C4-2B (cell line): ENCODE data around the gene PPIF.

Experiments used
- ZFX ChIP-seq: fragments of 450-650 bp; IDR thresholded peaks from 2 replicates; pipeline ENCODE4 v1.6.1; 2017
- TF ChIP-seq, protein P1 (sequence below): fragments of 450-650 bp; conservative IDR thresholded peaks from 2 replicates; pipeline ENCODE4 v1.5.1; 2017; ENCODE audit warnings: mild to moderate bottlenecking

DNA sequence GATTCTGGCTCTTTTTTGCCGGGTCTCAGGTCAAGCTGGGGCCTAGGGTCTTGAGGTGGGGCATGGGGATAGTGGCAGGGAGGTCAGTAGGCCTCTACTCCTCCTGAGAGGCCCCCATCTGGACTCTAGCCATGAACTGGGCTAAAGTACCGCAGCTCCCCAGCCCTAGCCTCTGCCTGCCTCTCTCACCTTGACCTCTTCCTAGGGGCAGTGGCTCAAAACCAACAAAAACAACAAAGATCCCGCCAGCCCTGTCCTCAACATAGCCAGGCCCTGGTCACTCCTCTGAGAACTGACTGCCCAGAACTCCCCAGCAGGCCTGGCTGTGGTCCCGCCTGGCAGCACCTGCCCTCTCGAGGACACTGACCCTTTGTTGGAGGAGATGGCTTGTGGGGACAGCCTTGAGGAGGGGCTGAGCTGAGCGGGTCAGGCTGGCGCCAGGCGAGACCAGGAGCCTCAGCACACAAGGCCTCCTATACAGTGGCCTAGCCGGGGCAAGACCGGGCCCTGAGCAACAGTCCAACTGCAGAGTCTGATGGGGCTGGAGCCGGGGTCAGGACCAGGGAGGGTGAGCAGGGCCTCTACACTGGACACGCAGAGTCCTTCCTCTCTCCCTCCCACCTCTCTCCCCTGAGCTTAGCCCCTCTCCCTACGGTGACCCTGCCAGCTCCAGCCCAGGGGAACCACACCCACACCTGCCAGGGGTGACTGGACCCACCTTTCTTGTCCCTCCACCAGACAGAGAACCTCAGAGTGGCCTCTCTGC, 11.6 kb upstream of the PPIF start:
- TF ChIP-seq, protein P1, sequence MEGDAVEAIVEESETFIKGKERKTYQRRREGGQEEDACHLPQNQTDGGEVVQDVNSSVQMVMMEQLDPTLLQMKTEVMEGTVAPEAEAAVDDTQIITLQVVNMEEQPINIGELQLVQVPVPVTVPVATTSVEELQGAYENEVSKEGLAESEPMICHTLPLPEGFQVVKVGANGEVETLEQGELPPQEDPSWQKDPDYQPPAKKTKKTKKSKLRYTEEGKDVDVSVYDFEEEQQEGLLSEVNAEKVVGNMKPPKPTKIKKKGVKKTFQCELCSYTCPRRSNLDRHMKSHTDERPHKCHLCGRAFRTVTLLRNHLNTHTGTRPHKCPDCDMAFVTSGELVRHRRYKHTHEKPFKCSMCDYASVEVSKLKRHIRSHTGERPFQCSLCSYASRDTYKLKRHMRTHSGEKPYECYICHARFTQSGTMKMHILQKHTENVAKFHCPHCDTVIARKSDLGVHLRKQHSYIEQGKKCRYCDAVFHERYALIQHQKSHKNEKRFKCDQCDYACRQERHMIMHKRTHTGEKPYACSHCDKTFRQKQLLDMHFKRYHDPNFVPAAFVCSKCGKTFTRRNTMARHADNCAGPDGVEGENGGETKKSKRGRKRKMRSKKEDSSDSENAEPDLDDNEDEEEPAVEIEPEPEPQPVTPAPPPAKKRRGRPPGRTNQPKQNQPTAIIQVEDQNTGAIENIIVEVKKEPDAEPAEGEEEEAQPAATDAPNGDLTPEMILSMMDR: no peak
- TF ChIP-seq ZFX: no peak
